Right renal cortex interstitium (tissue), 3 donors: ENCODE data around the gene FEZF1. TPM values are rescaled to one million over a fixed set of nuclear protein-coding genes. Genes with fewer than 3 reads are reported as not detected.
"Not testable (repeated sequence)": the region's sequence is repeated elsewhere in the genome, so short reads cannot be mapped to it uniquely, and the experiment has no call there.

Experiments
- DNase-seq, 3 donors: peaks; one replicate each; pipeline ENCODE4 v3.0.0-alpha.2; 2013; ENCODE audit warnings: low read depth in 3 of 3, low spot score in 2 of 3
- polyA plus RNA-seq, 3 donors: library from polyadenylated mRNA; unstranded; fragments of 120-200 nt; gene quantifications; one replicate each; pipeline ENCODE4 v1.2.1, GENCODE V29; 2013; ENCODE audit not compliant: insufficient read length in 3 of 3

The FEZF1 gene
- polyA plus RNA-seq, 3 donors, result not detected

- DNase-seq, result no peak
Observed at GRCh38 chr7:122309421-122309820, 4.9 kb upstream of the FEZF1 start.

DNA sequence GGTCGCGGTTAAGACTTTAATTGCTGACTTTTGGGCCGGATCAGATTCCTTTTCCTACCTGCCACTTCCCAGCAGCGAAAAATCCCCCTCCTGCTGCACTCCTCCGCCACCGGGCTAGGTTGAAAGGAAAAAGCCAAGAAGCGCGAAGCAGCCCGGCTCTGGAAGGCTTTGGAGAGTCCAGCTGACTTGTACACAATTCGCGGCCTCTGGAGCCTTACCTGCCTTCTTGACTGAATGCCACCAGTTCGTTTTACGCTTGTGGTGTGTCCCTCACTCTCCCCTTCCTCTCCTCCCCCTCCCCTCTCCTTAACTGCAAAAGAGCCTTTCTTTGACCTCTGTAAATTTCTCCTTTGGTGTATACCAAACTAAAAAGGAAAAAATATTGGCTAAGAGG, 2.7 kb upstream of the FEZF1 start:
- no peak for DNase-seq

DNA sequence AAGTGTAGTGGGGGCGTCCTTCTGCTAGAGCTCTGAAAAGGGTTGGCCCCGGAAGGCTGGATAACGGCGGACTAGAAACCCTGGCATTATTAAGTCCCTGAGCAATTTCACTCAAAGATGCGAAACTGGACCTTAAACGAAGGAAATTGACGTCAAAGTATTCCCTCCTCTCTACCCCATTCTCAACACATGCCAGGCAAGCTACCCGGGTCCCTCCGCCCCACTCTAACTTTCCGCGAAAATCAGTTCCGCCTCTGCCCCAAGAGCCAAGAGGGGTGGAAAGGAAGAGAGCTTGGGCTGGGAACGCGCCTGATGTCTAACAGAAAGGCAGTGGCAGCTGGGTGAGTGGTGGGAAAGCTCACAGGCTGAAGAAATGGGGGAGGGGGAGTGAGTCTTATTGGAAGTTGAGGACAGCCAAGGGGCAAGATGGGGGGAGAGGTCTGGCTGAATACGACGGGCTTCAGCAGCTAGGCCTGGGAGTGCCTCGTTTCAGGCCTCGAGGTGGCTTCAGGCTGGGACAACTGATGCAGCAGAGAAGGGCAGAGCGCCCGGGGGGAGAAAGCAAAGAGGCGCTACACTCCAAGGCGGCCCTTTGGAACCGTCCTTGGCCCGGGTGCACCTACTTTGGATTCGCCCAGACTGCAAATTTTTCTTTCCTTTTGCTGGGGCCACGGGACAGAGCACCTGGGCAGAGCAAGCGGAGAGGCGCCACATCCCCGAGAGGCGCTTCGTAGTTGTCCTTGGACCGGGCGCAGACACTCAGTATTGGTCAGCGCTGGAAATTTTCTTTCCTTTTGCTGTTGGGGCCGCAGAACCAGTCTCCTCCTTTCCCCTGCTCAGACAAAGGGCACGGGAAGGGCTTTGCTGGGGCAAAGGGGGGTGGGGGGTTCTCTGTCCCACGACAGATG, 2.0 kb upstream of the FEZF1 start:
- no peak for DNase-seq

GRCh38 chr7:122305475-122306319, 1.1 kb upstream of the FEZF1 start:
- DNase-seq, result no peak

DNA sequence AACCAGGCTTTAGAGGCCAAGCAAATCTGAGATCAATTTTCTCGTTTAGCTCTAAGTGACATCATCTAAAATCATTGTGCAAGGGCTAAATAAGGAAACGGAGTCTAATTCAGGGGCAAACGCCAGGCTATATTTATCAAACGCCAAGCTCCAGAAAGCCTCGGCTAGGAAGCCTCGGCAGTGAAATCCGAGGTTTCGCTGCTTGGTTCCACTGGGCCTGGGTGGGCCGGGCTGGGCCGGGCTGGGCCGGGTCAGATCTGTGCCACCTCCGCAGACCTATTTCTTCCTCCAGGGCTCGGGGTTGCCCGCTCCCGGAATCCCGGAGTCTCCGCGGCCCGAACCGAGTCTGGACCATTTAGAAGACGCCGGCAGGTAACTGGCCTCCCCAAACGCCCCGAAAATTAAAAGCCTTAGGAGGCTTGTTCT, 459 bp upstream of the FEZF1 start:
- no peak for DNase-seq

DNA sequence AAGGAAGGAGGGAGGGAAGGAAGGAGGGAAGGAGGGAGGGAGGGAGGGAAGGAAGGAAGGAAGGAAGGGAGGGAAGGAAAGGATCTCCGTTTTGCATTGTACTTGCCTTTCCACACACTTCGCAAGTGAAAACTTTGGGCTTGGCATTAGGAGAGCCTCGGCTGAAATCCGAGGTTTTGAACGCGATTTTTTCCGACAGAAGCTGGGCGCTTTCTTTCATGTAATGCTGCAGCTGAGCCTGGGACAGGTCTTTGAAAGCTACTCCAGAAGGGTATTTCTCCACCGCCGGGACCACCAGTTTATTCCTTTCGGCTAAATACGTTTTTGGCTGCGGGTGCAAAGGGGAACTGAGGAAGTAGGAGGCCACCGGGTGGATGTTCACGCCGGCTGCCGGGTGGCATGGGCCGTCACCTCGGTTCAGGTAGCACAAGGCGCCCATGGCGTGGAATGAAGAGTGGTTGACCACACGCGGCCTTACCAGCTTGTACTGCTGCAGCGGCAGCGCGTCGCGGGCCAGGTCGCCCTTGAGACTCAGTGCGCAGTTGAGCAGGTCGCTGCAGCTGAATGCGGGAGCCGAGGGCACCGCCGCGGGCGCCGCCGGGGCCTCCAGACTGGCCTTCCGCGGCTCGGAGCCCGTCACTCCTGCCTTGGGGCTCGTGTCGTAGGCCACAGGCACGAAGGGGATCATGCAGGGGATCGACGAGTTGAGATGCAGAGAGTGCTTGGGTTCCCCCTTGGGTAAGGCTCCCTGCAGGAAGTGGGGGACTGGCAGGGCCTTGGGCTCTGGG, 825 bp downstream of the FEZF1 start:
- DNase-seq, result no peak

GRCh38 chr7:122302761-122303530, 1.6 kb downstream of the FEZF1 start:
- no peak for DNase-seq

DNA sequence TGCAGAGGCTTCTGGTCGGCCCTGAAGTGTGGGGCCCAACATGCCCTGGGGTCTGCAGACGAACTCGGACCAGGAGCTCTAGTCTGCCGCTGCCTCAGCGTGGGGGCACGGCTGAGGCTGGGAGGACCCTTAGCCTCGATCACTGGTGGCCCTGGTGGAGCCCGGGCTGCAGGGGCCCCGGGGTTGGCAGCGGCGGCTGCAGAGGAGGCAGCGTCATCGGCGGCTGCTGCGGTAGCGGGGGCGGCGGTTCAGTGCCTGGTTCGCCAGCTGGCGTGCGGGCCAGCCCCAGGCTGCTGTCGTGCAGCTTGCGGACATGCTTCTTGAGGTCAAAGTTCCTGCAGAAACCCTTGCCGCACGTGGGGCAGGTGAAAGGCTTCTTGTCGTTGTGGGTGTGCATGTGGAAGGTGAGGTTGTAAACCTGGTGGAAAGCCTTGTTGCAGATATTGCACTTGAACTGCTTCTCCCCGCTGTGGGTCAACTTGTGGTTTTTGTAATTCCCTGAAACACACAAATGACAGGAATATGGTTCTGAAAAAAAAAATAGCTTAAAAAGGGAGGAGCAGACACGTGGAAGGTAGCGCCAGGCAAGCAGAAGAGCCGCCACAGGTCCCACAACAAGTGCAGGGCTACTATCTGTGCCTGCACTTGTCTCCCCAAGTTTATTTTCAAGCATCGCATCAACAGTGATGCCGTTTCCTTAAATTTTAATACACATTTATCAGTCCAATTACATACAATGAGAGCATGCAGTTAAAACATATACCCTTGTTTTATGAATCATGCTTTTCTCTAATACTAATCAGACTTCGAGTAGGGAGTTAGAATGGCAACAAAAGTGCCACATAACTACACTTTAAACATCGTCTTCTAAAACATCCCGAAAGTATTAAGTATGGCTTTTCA, 2.4 kb downstream of the FEZF1 start:
- no peak for DNase-seq

DNA sequence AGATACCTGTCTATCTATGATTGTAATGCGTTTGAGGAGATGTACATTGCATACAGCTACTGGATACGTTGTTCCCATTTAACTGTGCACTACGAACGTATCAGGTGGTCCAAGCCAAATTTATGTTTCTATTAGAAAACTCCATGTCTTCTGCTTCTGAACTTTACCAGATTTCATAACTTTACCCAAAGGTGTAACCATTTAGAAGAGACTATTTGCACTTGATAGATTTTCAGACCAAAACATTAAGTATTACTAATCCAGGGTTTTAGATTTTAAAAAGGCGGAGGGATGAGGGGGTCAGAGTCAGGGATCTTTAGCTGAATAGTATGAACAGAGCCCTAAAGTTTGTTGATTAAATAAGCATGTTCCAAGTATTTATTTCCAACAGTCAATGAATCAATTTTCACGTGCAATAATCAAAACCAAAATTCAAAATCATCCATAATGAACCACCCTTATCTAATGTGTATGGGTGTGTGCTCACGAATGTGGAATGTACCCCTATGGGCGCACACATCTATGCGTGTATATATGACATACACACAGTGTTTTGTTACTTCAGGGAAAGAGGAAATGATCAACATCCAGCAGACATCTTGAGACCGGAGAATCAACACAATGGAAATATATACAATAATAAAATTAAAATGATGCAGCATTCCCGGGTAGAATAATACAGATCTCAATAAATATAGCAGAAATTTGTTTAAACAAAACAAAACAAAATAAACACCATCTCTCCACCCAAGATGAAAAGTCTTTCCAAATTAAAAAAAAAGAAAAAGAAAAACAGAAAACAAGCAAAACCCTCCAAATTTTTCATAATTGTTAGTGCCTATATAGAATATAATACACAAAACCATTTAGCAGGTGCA, 3.4 kb downstream of the FEZF1 start:
- DNase-seq, result no peak

DNA sequence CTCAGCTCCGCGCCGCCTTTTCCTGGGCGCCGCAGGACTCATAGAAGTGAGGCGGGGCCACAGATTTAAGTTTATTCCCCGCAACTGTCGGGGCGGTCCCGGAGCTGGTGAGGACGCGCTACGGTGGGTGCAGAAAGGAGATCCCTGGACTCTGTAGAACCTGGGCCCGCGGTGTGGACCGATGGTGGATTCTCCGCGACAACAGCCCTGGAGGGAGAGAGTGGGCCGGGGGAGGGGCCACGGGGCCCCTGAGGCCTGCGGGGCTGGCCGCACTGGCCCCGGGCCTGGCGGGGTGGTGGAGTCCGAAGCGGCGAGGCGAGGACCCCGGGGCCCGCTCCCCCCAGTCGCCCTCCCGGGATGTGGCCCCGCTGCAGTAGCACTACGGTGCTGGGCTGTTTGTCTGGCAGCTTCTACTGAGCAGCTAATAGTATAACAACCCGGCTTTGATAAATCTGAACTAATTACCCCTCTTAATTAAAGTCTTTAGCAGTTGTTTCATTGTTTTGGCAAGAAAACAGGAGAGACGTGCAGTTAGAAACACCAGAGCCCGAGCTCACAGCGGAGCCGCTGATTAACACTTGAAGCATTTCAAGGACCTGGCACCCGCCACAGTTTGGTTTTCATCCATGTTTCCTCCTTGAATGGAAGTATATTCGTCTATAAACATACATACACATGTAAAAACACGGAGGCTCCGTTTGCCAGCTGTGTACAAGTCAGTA, 4.2 kb downstream of the FEZF1 start:
- DNase-seq, result no peak

DNA sequence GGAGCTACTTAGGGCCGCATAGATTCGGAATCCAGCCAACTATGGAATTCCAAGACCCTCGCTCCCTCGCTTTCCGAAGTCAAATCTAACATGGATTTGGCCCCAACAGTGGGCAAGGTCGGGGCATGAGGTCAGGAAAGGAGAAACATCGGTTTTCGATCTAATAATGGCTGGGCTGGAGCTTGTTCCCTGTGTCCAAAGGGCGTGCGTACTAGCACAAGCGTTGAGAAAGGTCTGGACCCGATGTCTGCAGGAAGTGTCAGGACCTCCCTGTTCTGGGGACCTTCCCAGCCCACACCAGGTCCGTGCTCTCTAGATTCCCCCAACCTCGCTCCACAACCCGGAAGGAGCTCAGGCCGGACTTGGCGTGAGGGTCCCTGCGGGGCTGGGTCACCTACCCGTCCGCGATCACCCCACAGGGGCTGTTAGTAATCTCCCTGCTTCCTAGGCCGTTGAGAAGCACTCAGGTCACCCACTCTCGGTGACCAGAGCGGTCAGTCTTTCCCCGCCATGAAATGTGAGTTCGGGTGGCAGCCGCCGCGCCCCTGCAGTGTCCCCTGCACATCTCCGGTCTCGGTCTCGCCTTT, 4.8 kb downstream of the FEZF1 start:
- DNase-seq, result no peak

GRCh38 chr7:122298618-122299017, 5.9 kb downstream of the FEZF1 start:
- DNase-seq, result no peak

DNA sequence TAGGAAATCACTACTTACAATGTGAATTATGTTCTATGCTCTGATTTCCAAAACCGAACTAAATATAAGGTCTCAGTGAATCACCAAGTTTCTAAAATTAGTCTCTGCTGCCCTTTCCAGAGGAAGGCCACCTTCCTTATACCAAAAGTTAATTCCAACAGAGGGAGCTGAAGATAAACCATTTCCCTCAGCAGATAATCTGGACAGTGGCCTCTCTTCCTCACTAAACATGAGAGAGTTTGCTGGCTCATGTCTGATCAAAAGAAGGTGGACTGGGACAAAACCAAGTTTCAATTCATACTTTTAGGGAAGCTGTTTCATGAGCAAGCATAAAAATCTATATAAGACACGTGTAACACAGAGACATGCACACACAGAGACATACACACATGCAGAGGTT, 6.4 kb downstream of the FEZF1 start:
- DNase-seq, result no peak

DNA sequence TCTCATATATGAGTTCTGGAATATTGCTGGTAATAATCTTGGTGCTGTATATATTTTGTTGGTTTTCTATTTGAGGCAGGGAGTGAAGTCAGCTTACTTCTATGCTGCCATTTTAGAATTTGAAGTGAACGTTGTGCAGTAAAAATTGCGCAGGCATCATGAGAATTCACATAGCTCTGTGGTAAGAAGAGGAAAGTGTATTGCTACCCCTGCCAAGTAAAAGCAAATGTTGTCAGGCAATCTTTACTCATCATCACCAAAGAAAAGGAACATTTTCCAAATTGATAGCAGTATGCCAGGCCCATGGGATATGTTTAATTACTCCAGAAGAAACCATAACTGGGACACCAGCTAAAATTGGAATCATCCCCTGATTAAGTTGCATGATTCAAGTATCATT, 13.4 kb downstream of the FEZF1 start:
- no peak for DNase-seq

- DNase-seq, result no peak
Observed at GRCh38 chr7:122290476-122290875, 14.1 kb downstream of the FEZF1 start.

DNA sequence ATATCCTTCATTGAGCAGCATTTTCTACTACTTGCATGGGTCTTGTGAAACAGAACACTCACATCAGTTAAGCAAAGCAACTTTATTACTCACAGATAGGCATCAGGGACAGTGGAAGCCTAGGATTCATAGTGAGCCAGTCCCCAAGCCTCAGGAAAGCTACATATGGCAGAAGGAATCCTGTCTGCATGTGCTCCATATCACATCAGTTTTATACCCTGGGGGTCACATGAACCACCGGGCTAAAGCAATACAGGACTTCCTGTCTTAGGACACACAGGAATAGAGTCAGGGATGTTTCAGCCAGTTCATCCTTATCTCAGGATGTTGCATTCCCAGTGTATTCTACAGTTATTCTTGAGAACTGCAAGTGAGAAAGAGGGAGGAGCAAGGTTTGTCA, 15.1 kb downstream of the FEZF1 start:
- no peak for DNase-seq

GRCh38 chr7:122284608-122285007, 19.9 kb downstream of the FEZF1 start:
- DNase-seq, result not testable (repeated sequence)
